HG03159 (cell line): ENCODE measurements around the gene BSCL2.
"Not testable (repeated sequence)": the region's sequence is repeated elsewhere in the genome, so short reads cannot be mapped to it uniquely, and the experiment has no call there.

Experiments used
- ATAC-seq: cut with Tn5 transposase; IDR thresholded peaks from one replicate; pipeline ENCODE4 v1.9.1; 2021; ENCODE audit warnings: mild to moderate bottlenecking, moderate library complexity; ENCODE audit not compliant: unreplicated experiment

BSCL2 gene

GRCh38 chr11:62664405-62665074, 42.7 kb downstream of the BSCL2 start:
- peak; percentile 45 for ATAC-seq

GRCh38 chr11:62656796-62657429, 50.3 kb downstream of the BSCL2 start:
- no peak for ATAC-seq

- ATAC-seq = no peak
Measured at GRCh38 chr11:62654297-62654696, 52.9 kb downstream of the BSCL2 start.

- no peak for ATAC-seq
Measured at GRCh38 chr11:62652161-62653006, 54.8 kb downstream of the BSCL2 start.

- not testable (repeated sequence) for ATAC-seq
Measured at GRCh38 chr11:62650283-62650682, 56.9 kb downstream of the BSCL2 start.

DNA sequence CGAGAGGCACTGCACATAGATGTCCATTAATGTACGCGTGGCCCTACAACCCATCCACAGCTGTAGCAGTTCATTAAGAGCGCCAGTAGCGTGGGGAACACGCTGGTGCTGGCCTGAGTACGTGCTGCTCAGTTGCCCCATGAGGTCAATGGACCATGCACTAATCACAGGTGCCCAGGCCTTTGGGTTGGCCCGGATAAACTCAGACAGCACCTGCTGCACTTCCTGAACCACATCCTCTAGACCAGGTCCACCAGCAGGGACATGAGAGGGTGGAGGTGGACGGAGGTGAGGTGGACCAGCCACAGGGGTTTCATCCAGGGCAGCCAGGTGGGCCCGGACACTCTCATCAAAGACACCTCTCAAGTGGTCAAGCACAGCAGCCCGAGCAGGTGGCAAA, 57.7 kb downstream of the BSCL2 start:
- no peak for ATAC-seq

GRCh38 chr11:62648967-62649364, 58.3 kb downstream of the BSCL2 start:
- ATAC-seq = no peak

DNA sequence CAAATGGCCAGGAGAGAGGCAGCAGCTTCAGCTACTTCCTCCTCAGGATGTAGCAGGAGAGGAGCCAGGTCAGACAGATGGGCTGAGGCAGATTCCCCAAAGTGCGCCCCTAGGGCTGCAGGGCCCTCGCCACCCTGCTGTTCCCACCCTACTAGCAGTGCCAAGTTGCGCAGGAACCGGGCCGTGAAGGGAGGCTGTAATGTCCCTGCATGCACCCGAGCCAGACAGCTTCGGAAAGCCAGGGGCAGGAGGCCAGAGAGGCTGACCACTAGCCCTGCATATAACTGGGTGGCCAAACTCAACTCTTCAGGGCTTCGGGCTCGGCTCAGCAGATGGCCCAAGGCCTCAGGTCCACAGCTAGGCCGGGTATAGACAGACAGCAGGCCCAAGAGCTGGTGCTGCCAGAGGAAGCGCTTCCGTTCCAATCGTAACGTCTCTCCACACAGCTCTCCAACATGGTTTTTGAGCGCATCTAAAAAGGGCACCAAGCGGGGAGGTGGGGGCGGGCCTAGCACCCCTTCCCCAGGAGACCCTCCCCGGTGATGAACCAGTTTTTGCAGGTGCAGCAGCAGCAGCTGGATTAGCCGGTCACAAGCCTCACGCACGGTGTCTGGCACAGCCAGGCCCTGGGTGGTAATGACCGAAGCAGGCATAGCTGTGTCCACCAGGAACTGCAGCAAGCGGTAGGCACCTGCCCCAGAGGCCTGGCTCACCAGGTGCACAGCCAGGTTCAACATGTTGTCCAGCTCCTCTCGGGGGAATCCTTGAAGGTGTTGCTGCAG, 58.8 kb downstream of the BSCL2 start:
- no peak for ATAC-seq

DNA sequence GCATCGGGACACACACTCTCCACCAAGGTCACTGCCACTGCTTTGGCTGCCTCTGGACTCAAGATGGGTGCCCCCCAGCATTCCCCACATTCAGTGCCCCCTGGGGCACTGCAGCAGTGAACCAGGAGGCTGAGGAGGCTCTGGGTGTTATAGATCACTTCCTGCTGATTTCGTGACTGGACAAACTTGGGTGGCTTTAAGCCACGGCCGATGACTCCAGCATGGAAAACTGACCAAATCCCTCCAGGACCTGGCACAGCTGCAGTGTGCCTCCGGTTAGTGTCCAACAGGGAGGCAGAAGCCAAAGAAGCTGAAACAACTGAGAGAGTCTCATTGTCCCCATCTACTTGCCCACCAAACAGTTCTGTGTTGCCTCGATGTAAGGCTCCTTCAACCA, 59.6 kb downstream of the BSCL2 start:
- ATAC-seq = no peak

- ATAC-seq = peak; percentile 3
Measured at GRCh38 chr11:62646825-62647608, 60.2 kb downstream of the BSCL2 start.

GRCh38 chr11:62645946-62646824, 61.0 kb downstream of the BSCL2 start, which contains the start of gene GANAB:
TSS of gene GANAB (minus strand) at chr11:62646613. CDS start at chr11:62646599, 14 bp downstream.
- peak; percentile 92 for ATAC-seq

- no peak for ATAC-seq
Measured at GRCh38 chr11:62645671-62645945, 61.6 kb downstream of the BSCL2 start.

- no peak for ATAC-seq
Measured at GRCh38 chr11:62644220-62644619, 63.0 kb downstream of the BSCL2 start.
